Inflammatory macrophage treated with lipopolysaccharide for 4 hours (primary cell): ENCODE data around the gene GAPVD1.
"Not testable (repeated sequence)": the region's sequence is repeated elsewhere in the genome, so short reads cannot be mapped to it uniquely, and the experiment has no call there.

Experiments
- DNase-seq: peaks from one replicate; pipeline ENCODE4 v3.0.0-alpha.2; 2020

Gene GAPVD1

DNA sequence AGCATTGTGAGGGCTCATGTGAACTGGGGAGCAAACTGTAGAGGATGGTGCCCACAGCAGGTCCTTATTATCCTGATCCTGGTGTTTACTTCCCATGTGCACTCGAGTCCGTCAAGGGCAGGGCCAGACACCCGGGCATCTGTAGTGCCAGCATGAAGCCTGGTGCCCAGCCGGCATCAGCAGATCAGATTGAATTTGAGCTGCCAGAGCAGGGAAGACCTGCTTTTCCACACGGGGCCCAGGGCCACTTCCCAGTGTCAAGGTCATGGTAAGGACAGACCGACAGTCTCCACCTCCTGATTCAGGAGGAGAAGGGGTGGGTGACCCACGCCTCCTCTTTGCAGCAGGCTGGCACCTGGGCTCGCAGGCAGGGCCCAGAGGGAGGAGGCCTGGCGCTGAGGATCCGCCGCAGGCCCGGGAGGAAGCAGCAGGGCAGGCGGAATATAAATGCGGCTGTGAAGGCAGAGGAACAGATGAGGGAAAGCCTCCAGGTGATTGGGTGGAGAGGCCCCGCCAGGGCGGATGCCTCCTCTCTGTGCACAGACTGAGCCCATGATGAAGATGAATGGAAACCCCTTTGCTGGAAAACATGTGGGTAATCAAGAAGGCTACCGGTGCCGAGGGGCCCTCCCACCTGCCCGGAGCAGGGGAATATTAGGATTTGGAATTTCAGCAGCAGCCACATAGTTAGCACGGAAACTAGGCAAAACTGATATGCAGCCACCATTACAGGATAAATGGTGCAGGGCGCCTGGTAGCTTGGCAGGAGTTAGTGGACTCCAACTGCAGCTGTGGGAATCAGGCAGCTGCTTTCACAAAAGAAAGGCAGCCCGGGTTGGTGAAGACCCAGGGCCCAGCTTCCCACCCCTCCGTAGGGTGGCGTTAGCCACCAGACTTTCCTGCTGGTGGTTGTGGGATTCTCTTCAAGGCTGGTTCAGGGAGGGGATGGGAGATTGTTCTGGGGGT is 114.9 kb downstream of the GAPVD1 start:
- no peak for DNase-seq

DNA sequence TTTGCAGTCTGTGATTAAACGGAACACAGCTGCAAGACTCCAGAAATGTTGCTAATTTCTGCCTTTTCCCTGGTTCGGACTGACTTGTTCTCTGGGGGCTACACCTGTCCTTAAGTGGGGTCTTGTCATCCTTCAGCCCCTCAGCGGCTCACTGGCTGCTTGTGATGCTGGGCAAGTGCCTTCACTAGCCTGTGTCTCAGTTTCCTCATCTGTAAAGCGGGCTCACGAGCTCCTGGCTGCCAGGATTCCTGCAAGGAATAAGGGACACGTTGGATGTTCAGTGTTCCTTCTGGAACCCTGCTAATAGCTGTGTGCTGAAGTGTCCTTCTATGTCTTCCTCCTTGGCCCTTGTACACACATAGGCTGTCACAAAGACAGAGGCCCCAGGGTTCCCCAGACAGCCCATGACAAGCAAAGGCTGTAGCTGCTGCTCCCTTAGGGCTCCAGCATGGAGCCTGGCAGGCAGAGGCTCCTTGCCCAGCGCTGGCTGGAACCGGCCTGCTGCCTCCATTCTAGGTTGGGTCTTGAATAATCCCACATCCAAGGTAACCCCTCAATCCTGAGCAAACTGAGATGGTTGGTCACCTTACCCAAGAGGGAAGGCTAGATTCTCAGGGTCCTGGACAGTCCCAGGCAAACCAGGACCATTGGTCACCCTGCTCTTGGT is 116.1 kb downstream of the GAPVD1 start:
- no peak for DNase-seq

DNA sequence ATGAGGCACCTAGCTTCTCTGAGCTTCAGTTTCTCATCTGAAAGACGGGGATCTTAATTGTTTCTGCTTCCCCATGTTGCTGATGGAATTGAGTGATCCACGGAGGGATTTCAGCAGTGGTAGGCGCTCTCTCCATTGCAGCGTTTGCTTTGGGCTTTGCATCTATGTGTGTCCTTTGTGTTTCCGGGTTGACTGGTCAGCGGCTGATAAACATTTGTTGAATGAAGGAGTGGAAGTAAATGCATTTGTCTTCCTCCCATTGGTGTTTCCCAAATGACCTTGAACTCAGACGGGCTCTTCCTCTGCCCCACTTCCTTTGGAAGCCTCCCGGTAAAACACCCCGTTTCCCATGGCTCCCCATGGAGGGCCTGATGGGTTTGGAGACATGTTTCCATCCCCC is 117.2 kb downstream of the GAPVD1 start:
- no peak for DNase-seq

DNA sequence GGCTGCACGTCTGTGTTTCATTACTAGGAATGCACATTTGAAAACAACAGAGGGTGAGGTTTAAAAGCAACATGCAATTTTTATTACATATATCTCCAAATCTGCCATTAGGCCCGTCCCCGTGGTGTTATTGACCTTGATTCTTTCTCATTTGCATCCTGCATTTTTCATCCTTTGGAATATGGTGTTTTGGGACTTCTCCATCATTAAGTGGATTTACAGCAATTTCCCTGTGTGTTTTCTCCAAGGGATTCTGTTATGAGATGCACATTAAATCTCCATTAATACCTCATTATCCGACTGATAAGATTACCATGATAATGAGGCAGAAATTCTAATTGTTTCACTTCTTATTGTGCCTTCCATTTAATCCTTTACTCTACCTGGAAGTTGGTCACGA is 117.6 kb downstream of the GAPVD1 start:
- DNase-seq = no peak

- no peak for DNase-seq
These were observed 118.8 kb downstream of the GAPVD1 start for GRCh38 chr9:125380406-125380805.

- no peak for DNase-seq
These were observed 126.4 kb downstream of the GAPVD1 start for GRCh38 chr9:125387861-125388524.

DNA sequence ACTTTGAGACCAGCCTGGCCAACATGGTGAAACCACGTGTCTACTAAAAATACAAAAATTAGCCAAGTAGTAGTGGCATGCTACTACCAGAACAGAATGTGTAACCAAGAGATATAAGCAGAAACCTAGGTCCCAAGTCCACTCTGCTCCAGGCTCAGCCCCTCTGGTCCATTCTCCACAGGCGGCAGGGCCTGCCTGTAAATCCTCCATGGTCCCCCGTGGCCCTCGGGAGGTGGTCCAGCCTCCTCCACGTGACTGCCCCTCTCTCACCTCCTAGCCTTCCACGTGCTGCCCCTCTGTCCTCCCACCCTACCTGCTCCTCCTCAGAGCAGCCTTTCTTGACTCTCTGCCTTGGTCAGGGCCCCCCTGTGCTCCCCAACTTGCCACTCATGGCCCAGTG is 127.4 kb downstream of the GAPVD1 start:
- DNase-seq = no peak

- DNase-seq = no peak
These were observed 130.1 kb downstream of the GAPVD1 start for GRCh38 chr9:125391704-125392103.

- no peak for DNase-seq
These were observed 131.8 kb downstream of the GAPVD1 start for GRCh38 chr9:125393426-125393825.

DNA sequence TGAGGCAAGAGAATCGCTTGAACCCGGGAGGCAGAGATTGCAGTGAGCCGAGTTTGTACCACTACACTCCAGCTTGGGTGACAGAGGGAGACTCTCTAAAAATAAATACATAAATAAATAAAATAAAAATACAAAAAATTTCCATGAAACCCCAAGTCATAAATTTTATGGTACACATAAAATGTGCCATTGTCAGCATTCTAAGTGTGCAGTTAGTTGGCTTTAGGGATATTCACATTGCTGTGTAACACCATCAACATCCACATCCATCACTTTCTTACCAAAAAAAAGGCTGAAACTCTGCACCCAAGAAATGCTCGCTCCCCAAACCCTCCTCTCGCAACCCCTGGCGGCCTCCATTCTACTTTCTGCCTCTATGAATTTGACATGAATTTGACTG is 135.2 kb downstream of the GAPVD1 start:
- DNase-seq = no peak

DNA sequence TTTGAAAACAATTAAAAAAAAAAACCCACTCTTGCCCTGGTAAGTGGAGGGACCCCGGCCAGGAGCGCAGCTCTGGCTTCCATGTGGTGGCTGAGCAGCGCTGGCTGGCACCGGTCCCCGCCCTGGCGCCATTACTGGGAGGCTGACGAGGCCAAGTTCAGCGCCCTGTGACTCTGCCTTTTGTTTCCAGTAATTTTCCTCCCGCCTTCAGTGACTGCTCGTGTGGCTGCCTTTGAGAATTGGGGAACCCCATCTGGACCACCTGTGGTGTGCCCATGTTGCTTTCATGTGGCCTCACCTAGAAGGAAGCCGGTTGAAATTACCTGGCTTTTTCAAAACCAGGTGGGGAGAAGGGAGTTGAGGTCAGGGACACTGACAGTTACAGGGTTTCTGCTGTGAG is 136.1 kb downstream of the GAPVD1 start:
- DNase-seq = no peak

GRCh38 chr9:125398243-125398642 is 136.6 kb downstream of the GAPVD1 start:
- no peak for DNase-seq

DNA sequence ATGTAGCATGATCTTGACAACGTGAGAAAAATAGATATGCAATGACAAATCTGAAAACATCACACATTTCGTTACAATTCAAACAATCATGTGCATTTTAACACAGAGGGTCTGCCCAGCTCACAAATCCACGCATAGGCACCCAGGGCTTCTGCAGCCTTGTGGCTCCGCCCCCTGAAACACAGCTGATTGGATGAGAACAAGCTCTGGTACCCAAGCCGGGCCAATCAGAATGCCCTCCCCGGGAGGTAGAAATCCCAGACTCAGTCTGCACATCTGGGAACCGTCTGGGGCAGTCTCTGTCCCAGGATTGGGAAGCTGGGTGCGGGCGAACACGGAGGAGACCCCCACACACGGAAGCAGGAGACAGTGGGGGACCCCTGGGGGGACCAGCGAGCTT is 137.5 kb downstream of the GAPVD1 start:
- no peak for DNase-seq

DNA sequence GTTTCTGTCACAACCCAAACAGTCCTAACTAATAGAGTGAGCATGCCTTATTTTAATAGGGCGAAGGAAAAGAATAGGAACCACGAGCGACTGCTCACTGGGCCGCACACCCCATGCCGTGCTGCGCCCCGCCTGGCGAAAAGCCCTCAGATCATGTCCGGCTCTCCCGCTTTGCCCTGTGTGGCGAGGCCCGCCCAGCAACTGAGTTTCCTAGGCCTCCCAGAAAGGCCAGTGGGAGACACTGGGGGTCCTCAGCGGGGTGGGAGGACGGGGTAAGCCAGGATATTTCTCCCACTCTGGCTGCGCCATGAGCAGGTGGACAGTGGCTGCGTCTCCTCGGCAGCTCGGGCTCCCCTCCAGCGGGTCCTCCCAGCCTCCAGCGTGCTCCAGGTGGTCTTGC is 138.0 kb downstream of the GAPVD1 start:
- no peak for DNase-seq

- not testable (repeated sequence) for DNase-seq
These were observed 138.6 kb downstream of the GAPVD1 start for GRCh38 chr9:125400232-125400631.

GRCh38 chr9:125400725-125401716 is 139.4 kb downstream of the GAPVD1 start:
- no peak for DNase-seq

DNA sequence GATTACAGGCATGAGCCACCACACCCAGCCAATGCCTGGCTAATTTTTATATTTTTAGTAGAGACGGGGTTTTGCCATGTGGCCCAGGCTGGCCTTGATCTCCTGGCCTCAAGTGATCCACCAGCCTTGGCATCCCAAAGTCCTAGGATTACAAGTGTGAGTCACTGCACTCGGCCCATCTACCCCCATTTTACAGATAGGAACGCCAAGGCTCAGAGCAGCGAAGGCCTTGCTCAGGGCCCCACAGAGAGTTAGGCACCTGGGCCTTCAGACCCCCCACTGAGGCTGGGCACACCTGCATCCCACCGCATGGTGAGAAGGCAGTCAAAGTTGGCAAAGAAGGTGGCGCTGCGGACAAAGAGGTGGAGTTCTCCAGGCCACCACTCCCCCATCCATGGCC is 143.1 kb downstream of the GAPVD1 start:
- DNase-seq = no peak

- DNase-seq = peak; percentile 77
These were observed 144.5 kb downstream of the GAPVD1 start for GRCh38 chr9:125405938-125406809.

- DNase-seq = no peak
These were observed 145.1 kb downstream of the GAPVD1 start for GRCh38 chr9:125406810-125407087.

DNA sequence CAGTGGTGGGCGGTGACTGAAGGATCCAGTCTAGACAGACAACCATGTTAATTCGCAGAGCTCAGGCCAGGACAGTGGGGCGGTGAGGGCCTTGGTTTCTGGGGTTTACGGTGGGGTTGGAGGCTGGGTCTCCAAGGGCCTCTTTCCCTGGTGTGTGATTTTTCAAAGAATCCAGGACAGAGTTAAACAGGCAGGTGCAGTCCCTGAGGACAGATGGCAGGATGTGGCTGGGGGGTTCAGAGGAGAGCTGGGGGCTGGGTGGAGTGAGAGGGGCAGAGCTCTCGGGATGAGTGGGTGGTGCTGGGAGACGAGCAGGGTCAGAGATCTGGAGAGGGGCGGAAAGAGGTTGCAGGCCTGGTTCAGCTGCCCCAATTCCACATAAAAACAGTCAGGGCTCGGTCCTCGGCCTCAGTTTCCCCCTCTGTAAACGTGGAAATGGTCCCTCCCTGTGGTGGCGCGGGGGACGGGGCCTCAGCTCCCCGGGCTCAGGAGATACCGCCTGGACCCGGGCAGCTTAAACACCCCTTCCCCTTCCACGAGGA is 145.9 kb downstream of the GAPVD1 start:
- DNase-seq = no peak
